Nephron progenitor cell (in vitro differentiated cells): ENCODE results near the gene ALDH4A1.

Experiments
- DNase-seq: peaks from one replicate; pipeline ENCODE4 v3.0.0; 2021
- H3K27ac Mint-ChIP-seq: 2 replicates; pipeline ENCODE4 v1.8.0; 2021; ENCODE audit warnings: mild to moderate bottlenecking, moderate library complexity, mixed read lengths
- H3K27me3 Mint-ChIP-seq: 2 replicates; pipeline ENCODE4 v1.8.0; 2021; ENCODE audit warnings: mild to moderate bottlenecking, low read depth, mixed read lengths; ENCODE audit not compliant: poor library complexity
- H3K36me3 Mint-ChIP-seq: 2 replicates; pipeline ENCODE4 v1.8.0; 2021; ENCODE audit warnings: low read depth, mixed read lengths
- H3K4me1 Mint-ChIP-seq: 2 replicates; pipeline ENCODE4 v1.8.0; 2021; ENCODE audit warnings: mixed read lengths
- H3K4me3 Mint-ChIP-seq: 2 replicates; pipeline ENCODE4 v1.8.0; 2021; ENCODE audit warnings: mild to moderate bottlenecking, moderate library complexity, mixed read lengths
- H3K9me3 Mint-ChIP-seq: 2 replicates; pipeline ENCODE4 v1.8.0; 2021; ENCODE audit warnings: mild to moderate bottlenecking, moderate library complexity, mixed read lengths
- CTCF ChIP-seq: fragments of 200-600 bp; sonication (generic); IDR thresholded peaks from 2 replicates; pipeline ENCODE4 v1.5.0; 2021; ENCODE audit warnings: antibody characterized with exemption

Gene ALDH4A1

GRCh38 chr1:18940303-18941020 is 38.1 kb upstream of the ALDH4A1 start:
- no peak overlapping the region for H3K4me3 Mint-ChIP-seq
- peaks cover 77% of the 10 kb centered on the region for H3K4me1 Mint-ChIP-seq
- no peak for DNase-seq
- H3K27me3 Mint-ChIP-seq, result peaks cover 3% of the 10 kb centered on the region
- H3K36me3 Mint-ChIP-seq, result no peaks in the 10 kb centered on the region
- no peak for TF ChIP-seq CTCF
- H3K27ac Mint-ChIP-seq, result peak overlapping the region; percentile 89
- no peaks in the 10 kb centered on the region for H3K9me3 Mint-ChIP-seq

DNA sequence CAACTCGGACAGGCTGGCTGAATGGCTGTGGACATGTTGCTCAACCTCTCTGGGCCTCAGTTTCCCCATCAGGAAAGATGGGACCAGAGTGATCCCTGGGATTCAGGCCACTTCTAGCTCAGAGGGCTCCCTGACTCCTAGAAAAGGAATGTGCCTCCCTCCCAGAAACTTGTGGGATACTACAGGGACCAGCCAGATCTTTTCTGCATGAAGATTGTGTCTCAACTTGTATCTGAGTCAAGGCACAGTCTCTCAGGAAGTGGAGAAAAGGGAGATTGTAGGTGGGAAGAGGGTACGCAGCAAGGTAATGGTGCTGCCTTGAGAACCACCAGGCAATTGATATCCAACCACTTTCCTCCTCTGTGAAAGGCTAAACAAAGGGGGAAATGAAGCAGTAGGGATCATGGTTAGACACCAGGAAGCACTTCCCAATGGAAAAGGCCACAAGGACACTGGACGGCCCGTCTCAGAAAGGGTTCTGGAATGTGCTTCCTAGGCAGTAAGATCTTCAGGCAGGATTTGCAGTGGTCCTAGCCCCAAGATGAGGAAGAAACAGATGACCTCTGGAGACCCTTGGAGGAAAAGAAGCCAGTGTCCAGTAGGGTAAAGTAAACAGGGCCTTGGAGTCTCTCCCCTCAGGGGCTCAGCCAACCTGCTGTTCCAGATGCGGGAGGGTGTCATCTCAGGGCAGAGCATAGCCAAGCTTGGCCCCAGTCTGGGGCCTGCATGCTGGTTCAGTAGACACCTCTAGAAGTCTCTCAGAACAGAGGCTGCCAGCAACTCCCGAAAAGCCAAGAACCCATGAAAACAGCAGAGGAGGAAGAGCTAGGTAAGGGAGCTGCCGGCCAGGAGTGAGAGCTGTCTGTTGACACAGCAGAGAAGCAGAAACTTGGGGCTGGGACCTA is 37.3 kb upstream of the ALDH4A1 start:
- TF ChIP-seq CTCF, result no peak
- Mint-ChIP-seq H3K4me1 (peaks cover 72% of the 10 kb centered on the region), H3K27ac (peak overlapping the region; percentile 78), H3K9me3 (no peaks in the 10 kb centered on the region), H3K4me3 (no peak overlapping the region), H3K27me3 (peaks cover 3% of the 10 kb centered on the region), H3K36me3 (no peaks in the 10 kb centered on the region)
- no peak for DNase-seq

DNA sequence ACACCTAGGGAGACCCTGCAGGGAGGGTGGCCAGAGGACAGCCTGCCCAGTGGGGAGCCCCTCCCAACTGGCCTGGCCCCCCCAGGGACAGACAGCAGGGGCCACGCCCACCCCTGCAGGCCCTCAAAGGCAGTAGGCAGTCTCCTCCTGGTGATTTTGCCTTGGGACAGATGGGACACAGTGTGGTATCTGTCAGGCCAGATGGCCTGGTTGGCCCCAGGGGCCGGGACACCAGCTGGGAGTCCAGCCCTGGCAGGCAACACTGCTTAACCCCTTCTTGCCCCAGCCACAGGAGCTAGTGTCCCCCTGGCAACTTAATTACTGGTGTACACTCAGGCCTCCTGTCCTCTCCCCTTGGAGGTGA is 36.3 kb upstream of the ALDH4A1 start:
- no peaks in the 10 kb centered on the region for H3K36me3 Mint-ChIP-seq
- no peak overlapping the region for H3K4me3 Mint-ChIP-seq
- no peak for TF ChIP-seq CTCF
- H3K27me3 Mint-ChIP-seq, result peaks cover 3% of the 10 kb centered on the region
- no peaks in the 10 kb centered on the region for H3K9me3 Mint-ChIP-seq
- peaks cover 63% of the 10 kb centered on the region for H3K4me1 Mint-ChIP-seq
- H3K27ac Mint-ChIP-seq, result no peak overlapping the region
- DNase-seq, result no peak

GRCh38 chr1:18938008-18938706 is 35.8 kb upstream of the ALDH4A1 start:
- TF ChIP-seq CTCF, result no peak
- Mint-ChIP-seq H3K4me3 (no peak overlapping the region), H3K27ac (no peak overlapping the region), H3K9me3 (no peaks in the 10 kb centered on the region), H3K36me3 (no peaks in the 10 kb centered on the region), H3K27me3 (peaks cover 3% of the 10 kb centered on the region), H3K4me1 (peaks cover 58% of the 10 kb centered on the region)
- DNase-seq, result no peak

DNA sequence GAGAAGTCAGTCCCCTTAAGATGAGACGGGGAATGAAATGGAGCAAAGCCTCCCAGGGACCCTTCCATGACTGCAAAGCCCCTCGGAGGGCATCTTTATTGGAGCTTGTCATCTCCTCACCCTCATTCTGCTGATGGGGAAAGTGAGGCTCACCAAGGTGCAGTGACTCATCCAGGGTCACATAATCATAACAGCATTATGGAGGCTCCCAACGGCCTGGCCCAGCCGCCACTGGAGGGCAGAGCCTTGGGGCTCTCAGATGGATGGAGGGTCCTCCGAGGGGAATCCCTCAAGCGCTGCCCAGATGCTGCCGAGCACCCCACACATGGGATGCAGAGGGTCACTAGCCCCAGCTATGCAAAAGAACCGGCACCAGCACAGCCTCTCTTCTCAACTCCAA is 35.2 kb upstream of the ALDH4A1 start:
- Mint-ChIP-seq H3K9me3 (no peaks in the 10 kb centered on the region), H3K4me3 (no peak overlapping the region), H3K27me3 (peaks cover 8% of the 10 kb centered on the region), H3K4me1 (peaks cover 64% of the 10 kb centered on the region), H3K36me3 (no peaks in the 10 kb centered on the region), H3K27ac (no peak overlapping the region)
- no peak for DNase-seq
- no peak for TF ChIP-seq CTCF
